IgD-negative memory B cell (primary cell): ENCODE data around the gene FCN2. TPM values are rescaled to one million over a fixed set of nuclear protein-coding genes. Genes with fewer than 3 reads are reported as not detected.

Source experiments
- H3K27ac Mint-ChIP-seq, 3 donors: one replicate each; pipeline ENCODE4 v1.8.0; 2020 to 2022; ENCODE audit warnings: mild to moderate bottlenecking in 3 of 3, mixed read lengths in 3 of 3, moderate library complexity in 1 of 3
- H3K27me3 Mint-ChIP-seq: one replicate; pipeline ENCODE4 v1.8.0; 2021; ENCODE audit warnings: mixed read lengths
- H3K36me3 Mint-ChIP-seq: one replicate; pipeline ENCODE4 v1.8.0; 2020; ENCODE audit warnings: mild to moderate bottlenecking, mixed read lengths
- H3K4me1 Mint-ChIP-seq, 3 donors: one replicate each; pipeline ENCODE4 v1.8.0; 2020 to 2022; ENCODE audit warnings: mixed read lengths in 3 of 3, mild to moderate bottlenecking in 1 of 3
- H3K4me3 Mint-ChIP-seq, 4 donors: one replicate each; pipeline ENCODE4 v1.8.0; 2020 to 2022; ENCODE audit warnings: mild to moderate bottlenecking in 4 of 4, mixed read lengths in 4 of 4, moderate library complexity in 3 of 4
- H3K9me3 Mint-ChIP-seq, 3 donors: one replicate each; pipeline ENCODE4 v1.8.0; 2020 to 2021; ENCODE audit warnings: mixed read lengths in 3 of 3, mild to moderate bottlenecking in 1 of 3
- polyA plus RNA-seq: library from polyadenylated mRNA; unstranded; fragments of 300-500 nt; fragmentation: Illumina TruSeq; gene quantifications from one replicate; pipeline ENCODE4 v1.2.3, GENCODE V29; 2021

FCN2 gene
- polyA plus RNA-seq, 1 donor from 2014 or later: not detected

DNA sequence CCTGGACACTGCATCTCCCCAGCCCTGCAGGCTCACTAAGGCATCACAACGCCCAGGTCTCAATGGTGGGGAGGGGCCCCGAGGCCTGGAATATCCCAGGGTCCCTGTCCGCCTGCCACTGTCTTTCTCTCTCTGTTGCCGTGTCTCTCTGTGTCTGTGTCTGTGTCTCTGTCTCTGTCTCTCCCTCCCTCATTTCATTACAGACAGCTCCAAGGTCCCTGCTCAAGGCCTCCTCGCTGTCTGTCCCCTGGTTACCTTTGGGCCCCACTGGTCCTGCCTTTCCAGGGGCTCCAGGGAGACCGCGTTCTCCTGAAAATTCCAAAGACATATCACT is 33.9 kb downstream of the FCN2 start:
- H3K4me1 Mint-ChIP-seq: no peaks in the 10 kb centered on the region
- H3K36me3 Mint-ChIP-seq: no peaks in the 10 kb centered on the region
- peaks cover 13% of the 10 kb centered on the region for H3K27me3 Mint-ChIP-seq
- H3K27ac Mint-ChIP-seq: no peak overlapping the region
- H3K9me3 Mint-ChIP-seq: peaks cover 0 to 5% (median 0%) of the 10 kb centered on the region in 3 donors
- no peak overlapping the region for H3K4me3 Mint-ChIP-seq

DNA sequence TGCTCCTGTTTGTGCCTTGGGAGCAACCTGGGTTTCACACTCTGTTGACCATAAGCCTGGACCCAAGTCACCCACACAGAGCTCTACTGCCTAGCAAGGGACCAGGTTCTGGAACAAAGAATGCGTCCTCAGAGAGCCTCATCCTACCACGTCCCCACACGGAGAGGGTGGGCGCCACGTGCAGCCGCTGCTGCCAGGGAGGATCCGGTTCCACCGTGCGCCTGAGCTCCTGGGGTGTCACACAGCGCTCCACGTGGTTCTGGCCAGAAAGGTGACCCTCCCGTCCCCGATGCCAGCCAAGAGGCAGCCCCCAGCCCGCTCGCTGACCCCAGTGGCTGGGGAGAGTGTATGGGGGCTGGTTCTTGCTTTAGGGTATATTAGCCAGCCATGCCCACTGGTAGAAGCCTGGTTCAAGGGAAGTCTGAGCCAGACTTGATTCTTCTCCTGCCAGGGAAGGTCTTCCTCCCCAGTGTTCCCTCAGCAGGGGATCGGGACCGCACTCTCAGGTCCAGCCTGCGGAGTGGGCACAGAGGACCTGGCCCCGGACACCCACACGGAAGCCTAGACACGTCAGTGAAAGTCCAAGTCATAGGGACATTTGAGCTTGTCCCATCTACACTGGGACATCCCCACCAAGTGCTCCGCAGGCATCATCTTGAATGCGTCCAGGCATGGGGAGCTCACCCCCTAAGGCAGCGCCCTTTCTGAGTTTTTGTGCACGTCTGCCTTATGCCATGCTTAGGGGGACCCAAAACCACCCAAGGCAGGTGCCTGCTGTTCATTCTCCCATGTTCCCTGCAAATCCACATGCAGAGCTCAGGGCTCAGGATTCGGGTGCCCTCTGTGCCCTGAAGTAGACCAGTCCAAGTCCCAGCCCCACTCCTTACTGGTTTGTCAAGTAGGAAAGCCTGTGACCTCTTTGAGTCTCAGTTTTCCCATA is 34.7 kb downstream of the FCN2 start:
- H3K36me3 Mint-ChIP-seq: no peaks in the 10 kb centered on the region
- peaks cover 3 to 11% (median 5%) of the 10 kb centered on the region in 3 donors for H3K9me3 Mint-ChIP-seq
- H3K4me3 Mint-ChIP-seq: no peak overlapping the region
- H3K27me3 Mint-ChIP-seq: peaks cover 9% of the 10 kb centered on the region
- no peak overlapping the region for H3K27ac Mint-ChIP-seq
- H3K4me1 Mint-ChIP-seq: no peaks in the 10 kb centered on the region

DNA sequence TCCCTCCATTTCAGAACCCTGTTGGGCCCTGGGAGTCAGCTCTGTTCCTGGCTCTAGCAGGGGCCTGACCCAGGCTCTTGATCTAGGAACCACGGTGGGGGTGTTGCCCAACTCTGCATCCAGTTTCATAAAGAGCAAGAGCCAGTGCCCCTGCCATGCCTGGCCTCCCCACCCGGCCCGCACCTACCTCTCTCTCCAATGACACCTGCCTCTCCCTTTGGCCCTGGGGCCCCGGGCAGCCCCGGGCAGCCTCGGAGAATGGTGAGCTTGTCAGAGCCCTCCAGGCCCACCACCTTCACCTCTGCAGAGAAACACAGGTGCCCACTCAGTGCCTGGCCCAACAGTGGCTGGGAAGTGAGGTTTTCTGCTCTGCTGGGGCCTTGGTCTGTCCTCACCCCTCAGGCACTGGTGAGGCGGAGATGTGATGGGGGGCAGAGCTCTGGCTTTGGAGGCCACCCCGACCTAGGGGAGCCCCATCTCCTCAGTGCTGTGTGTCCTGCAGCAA is 35.6 kb downstream of the FCN2 start:
- Mint-ChIP-seq H3K27ac (no peak overlapping the region), H3K9me3 (peaks cover 5 to 9% (median 6%) of the 10 kb centered on the region in 3 donors), H3K27me3 (peaks cover 10% of the 10 kb centered on the region)

DNA sequence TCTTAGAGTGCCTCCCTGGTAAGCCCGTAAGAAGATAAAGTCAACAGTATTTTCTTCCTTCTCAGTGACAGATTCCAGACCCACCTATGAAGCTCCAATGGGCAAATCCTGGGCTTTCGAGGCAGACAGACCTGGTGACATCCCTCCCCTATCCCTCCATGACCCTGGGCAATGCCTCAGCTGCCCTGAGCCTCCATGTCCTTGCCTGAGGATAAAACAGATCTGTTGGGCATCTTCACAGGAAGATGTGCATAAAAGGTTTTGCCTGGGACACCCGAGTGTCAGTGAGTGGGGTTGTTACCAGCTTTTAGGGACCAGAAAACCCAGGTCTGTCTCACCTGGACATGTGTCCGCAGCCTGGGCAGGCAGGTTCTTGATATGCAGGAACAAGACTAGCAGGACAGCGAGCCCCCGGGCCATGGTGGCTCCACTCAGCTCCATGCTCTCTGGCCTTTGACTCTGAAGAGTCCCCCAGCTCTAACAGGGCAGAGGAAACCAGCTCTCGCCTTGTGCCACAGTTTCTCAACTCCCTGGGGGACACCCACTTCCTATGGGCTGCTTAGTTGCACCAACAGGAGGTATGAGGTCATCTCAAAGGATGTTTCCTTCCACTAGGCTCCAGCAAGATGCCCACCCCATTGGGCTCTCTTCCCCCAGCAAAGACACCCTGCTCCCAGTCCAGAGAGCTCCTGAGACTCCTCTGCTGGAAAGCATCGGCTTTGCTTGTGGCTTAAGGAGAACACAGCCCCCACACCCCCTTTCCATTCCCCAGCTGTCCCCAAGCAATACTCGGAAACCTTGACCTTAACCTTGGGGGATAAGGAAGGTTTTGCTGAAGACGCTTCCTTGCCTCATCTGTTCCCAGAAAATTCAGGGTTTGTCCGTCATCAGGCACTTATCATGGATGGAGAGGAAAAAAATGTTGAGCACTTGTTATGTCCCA is 37.1 kb downstream of the FCN2 start, which contains the start of gene FCN1:
FCN1 (minus strand) TSS at position 482 of the 943 bp plus-strand sequence; CDS start at position 441, 41 bp downstream.
- no peak within 1 kb of the TSS for H3K27ac Mint-ChIP-seq
- no peaks in the 10 kb centered on the region for H3K36me3 Mint-ChIP-seq

More for the DNA sequence above, 35.6 kb downstream of the FCN2 start:
- Mint-ChIP-seq H3K36me3 (no peaks in the 10 kb centered on the region), H3K4me1 (no peaks in the 10 kb centered on the region), H3K4me3 (no peak overlapping the region)

DNA sequence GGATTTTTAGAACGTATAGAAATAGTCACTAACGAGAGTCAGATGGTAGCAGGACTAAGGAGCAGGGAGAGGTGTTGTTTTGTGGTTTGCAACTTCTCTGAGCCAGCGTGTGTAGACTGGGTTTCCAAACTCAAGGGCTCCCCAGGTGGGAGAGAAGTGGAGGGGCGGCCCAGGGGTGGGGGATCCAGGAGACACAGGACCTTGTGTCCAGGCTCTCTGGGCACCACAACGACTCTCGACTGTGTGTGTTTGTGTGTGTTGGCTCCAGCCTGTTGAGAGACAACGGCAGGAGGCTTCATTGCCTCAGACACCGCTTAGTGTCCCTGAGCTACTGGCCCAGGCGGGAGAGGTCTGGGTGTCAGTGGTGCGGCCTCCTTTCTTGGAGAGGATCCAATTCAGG is 38.0 kb downstream of the FCN2 start:
- Mint-ChIP-seq H3K27ac (no peak overlapping the region), H3K27me3 (peaks cover 14% of the 10 kb centered on the region), H3K9me3 (peaks cover 5 to 9% (median 6%) of the 10 kb centered on the region in 3 donors), H3K36me3 (no peaks in the 10 kb centered on the region), H3K4me1 (no peaks in the 10 kb centered on the region), H3K4me3 (no peak overlapping the region)

More for the DNA sequence above, 37.1 kb downstream of the FCN2 start, which contains the start of gene FCN1:
- Mint-ChIP-seq H3K27me3 (peaks cover 14% of the 10 kb centered on the region), H3K9me3 (peaks cover 5 to 9% (median 6%) of the 10 kb centered on the region in 3 donors), H3K4me1 (no peaks in the 10 kb centered on the region), H3K4me3 (no peak within 1 kb of the TSS)

DNA sequence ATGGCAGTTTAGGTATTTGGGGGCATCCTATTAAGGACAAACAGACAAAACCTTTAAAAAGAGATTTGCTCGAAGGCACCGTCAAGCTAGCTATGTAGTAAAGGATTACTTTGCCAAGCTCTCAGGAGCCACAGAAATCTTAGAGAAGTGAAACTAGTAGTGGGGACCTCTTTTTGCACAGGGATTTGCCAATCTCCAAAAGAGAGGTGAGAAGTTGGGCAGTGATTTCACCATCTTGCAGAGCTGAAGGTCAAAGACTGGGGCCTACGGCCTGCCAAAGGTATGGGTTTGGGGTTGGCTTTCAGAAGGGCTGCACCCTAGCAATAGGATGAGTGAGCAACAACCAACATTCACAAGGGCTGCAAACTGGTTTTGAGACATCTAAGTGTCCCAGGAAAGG is 38.7 kb downstream of the FCN2 start:
- peaks cover 14% of the 10 kb centered on the region for H3K27me3 Mint-ChIP-seq
- H3K27ac Mint-ChIP-seq: no peak overlapping the region
- no peaks in the 10 kb centered on the region for H3K4me1 Mint-ChIP-seq
- H3K4me3 Mint-ChIP-seq: no peak overlapping the region
- peaks cover 5 to 9% (median 6%) of the 10 kb centered on the region in 3 donors for H3K9me3 Mint-ChIP-seq
- no peaks in the 10 kb centered on the region for H3K36me3 Mint-ChIP-seq

DNA sequence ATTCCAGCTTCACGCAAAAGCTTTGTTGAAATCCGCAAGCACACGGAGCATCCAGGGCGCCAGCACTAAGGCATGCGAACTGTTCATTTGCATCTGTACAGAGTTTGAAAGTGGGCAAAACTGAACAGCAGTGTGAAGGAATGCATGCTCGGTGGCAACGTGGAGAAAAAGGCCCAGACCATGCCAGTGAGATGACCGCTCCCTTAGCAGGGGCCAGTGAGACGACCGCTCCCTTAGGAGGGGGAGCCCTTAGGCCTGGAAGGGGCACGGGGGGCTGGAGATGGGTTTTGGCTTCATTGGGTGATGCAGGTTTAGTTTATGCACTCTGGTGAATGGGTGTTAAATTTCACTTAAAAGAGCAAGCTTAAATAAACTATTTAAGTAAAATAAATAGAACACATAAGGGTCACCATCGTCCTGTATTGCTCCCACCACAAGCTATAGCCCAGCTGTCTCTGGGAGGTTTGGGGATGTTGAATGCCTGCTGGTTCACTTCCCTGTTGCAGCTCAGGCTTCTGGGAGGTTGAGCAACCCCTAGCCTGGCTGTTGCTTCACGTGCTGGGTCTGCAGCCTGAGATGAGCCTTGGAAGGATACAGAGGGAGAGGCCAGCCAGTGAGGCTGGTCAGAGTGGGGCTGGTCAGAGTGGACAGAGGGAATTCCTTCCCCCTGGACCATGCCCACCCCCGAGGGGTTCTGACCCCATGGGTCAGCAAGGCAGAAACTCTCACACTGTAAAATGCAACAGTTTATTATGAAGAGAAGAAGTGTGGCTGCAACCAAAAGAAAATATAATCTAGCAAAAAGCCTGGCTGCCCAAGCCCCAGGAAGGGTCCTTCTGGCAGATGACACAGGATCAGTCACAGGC is 41.7 kb downstream of the FCN2 start:
- Mint-ChIP-seq H3K36me3 (no peaks in the 10 kb centered on the region), H3K27me3 (peaks cover 11% of the 10 kb centered on the region), H3K9me3 (peaks cover 5 to 11% (median 6%) of the 10 kb centered on the region in 3 donors), H3K4me1 (no peaks in the 10 kb centered on the region), H3K4me3 (no peak overlapping the region), H3K27ac (no peak overlapping the region)

DNA sequence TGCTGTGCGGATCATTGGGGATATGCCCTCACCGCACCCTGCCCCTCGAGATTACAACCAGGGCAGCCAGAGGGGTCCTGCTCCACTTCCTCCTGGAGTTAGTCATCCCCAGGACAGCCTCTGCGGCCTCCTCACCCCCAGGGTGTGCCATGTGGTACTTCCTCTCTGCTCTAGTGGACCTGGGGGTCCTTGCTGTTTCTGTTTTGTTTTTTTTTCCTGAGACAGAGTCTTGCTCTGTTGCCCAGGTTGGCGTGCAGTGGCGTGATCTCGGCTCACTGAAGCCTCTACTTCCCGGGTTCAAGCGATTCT is 42.3 kb downstream of the FCN2 start:
- Mint-ChIP-seq H3K27ac (no peak overlapping the region), H3K27me3 (peaks cover 13% of the 10 kb centered on the region), H3K4me3 (no peak overlapping the region), H3K36me3 (no peaks in the 10 kb centered on the region), H3K4me1 (peaks cover 0 to 2% (median 0%) of the 10 kb centered on the region in 3 donors), H3K9me3 (peaks cover 5 to 11% (median 6%) of the 10 kb centered on the region in 3 donors)

DNA sequence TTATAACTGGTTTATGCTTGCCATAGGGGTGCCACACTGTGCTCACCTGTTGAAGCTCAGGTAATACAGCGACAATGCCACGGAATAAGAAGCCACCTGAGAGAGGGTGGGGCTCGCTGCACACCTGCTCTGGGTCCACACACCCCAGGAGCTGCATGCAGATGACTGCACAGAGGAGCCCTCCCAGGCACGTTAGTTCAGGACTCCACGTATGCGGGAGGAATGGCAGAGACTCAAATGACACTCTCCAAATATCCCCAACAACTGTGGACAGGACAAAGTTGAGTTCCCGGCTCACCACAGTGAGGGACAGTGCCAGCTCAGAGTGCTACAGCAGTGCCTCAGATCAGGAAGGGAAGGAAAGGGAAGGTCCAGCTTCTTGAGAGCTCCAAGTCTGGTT is 42.9 kb downstream of the FCN2 start:
- Mint-ChIP-seq H3K36me3 (no peaks in the 10 kb centered on the region), H3K4me3 (no peak overlapping the region), H3K27me3 (peaks cover 17% of the 10 kb centered on the region), H3K27ac (no peak overlapping the region), H3K9me3 (peaks cover 5 to 11% (median 6%) of the 10 kb centered on the region in 3 donors), H3K4me1 (peaks cover 0 to 3% (median 0%) of the 10 kb centered on the region in 3 donors)

DNA sequence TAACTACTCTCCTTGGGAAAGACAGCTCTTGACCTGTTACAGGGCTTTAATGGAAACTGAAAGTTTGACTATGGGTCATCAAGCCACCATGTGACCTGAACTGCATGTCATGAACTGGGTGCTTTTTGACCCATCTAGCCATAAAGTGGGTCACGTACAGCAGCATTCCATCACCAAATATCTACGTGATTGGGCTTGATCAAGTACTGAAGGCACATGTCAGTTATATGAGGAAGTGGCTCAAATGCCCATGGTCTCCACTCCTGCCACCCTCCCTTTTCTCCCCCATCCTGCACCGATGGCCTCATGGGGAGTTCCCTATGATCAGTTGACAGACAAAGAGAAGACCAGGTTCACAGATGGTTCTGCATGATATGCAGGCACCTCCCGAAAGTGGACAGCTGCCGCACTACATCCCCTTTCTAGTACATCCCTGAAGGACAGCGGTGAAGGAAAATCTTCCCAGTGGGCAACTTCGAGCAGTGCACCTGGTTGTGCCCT is 44.5 kb downstream of the FCN2 start:
- H3K27ac Mint-ChIP-seq: no peak overlapping the region
- H3K36me3 Mint-ChIP-seq: no peaks in the 10 kb centered on the region
- H3K27me3 Mint-ChIP-seq: peaks cover 28% of the 10 kb centered on the region
- H3K4me1 Mint-ChIP-seq: peaks cover under 1 to 9% (median 7%) of the 10 kb centered on the region in 3 donors
- no peak overlapping the region for H3K4me3 Mint-ChIP-seq
- peaks cover 0 to 3% (median 2%) of the 10 kb centered on the region in 3 donors for H3K9me3 Mint-ChIP-seq

DNA sequence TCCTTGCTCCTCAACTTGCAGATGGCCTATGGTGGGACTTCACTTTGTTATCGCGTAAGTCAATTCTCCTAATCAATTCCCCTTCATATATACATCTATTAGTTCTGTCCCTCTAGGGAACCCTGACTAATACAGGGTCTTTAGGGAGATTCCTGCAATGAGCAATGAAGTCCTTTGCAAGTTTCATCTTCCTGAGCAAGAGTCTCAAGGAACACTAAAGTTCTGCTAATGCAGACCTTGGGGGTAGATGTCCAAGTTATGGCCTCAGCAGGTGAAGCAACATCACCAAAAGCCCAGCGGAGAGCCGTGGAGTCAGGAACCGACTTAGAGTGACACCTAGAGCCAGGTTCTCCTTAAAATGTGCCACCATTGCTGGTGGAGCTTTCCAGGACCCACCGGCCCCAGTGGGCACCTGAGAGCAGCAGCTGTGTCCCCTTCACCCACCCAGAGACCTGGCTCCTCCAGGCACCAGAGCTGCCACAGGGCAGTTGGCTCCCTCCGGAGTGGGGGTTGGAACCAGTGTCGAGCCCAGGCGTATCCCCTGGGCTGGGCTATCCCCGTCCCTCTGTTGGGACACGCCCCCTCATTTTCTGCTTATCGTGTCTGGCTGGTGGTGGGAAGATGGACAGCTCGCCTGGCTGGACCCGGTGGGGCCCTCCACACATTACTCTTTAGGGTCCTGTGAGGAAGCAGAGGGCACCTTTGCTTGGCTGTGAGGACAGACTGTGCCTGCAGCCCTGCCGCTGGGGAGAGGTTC is 48.0 kb downstream of the FCN2 start:
- Mint-ChIP-seq H3K4me3 (no peak overlapping the region), H3K4me1 (peaks cover 13 to 14% (median 14%) of the 10 kb centered on the region in 3 donors), H3K27me3 (peaks cover 46% of the 10 kb centered on the region), H3K36me3 (peaks cover 3% of the 10 kb centered on the region), H3K27ac (no peak overlapping the region), H3K9me3 (peaks cover 0 to 11% (median 5%) of the 10 kb centered on the region in 3 donors)

DNA sequence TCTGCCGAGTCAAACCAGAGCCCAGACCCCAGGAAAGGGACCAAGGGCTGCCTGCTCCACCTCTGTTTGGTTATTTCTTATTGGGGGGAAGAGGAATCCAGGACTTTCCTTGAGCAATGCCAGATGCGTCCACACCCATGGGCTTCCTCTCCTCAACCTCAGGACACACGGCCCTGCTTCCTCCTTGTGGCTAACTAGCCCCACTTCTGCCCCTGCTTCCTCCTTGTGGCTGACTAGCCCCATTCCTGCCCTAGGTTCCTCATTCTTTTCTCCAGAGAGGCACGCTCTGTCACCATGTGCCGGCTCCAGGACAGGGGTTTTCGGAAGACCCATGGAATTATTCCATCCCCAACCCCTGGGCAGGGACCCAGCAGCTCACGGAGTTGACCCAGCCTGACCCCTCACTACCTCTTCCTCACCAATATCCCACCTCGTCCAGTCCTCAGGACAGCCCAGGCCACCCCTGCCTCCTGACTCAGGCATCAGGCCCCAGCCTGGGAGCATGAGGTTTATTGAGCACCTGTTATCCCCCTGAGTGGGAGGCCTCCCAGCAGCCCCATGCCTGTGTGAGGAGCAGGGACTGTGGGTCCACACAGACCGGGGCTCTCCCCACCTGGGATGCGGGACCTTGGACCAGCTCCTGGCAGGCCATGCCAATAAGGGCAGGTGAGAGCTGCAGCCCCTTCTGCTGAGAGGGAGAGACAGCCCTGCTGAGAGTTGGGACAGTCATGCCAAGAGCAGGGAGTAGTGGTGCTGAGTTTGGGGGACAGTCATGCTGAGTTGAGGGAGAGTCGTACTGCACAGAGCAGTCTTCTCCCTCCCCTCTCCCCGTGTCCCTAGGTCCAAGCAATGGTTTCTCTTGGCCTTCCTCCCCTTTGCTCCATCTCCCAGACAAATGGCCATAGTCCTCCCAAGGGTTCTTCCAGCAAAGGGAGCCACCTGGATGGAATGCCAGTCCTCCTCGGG is 48.9 kb downstream of the FCN2 start:
- Mint-ChIP-seq H3K27ac (no peak overlapping the region), H3K36me3 (peaks cover 3% of the 10 kb centered on the region), H3K4me1 (peaks cover 13 to 15% (median 14%) of the 10 kb centered on the region in 3 donors), H3K4me3 (peak overlapping the region in 1 of 4 donors; percentile 5), H3K9me3 (peaks cover 0 to 11% (median 5%) of the 10 kb centered on the region in 3 donors), H3K27me3 (peaks cover 54% of the 10 kb centered on the region)
